WTC11 (cell line): Measurements from ENCODE around the gene ADAP1. TPM values are rescaled to one million over a fixed set of nuclear protein-coding genes. Genes with fewer than 3 reads are reported as not detected.
A peak's percentile ranks its signal among the peaks of the same experiment; 100 is the strongest.

ENCODE experiments used
- AFF4 ChIP-seq: sonication (generic); formaldehyde crosslinking; IDR thresholded peaks from 2 replicates; pipeline ENCODE4 v1.8.1; 2023; ENCODE audit warnings: mild to moderate bottlenecking, missing genetic modification reagents, borderline replicate concordance
- ATF2 ChIP-seq: sonication (generic); formaldehyde crosslinking; IDR thresholded peaks from 2 replicates; pipeline ENCODE4 v1.8.1; 2022; ENCODE audit warnings: low read depth, missing genetic modification reagents, borderline replicate concordance
- CDX4 ChIP-seq: fragments of 250-450 bp; sonication (Bioruptor Pico); IDR thresholded peaks from 2 replicates; pipeline ENCODE4 v1.9.0; 2021; ENCODE audit warnings: moderate library complexity, mild to moderate bottlenecking, inconsistent platforms, borderline replicate concordance
- CREB1 ChIP-seq: sonication (generic); formaldehyde crosslinking; IDR thresholded peaks from 2 replicates; pipeline ENCODE4 v1.8.0; 2023; ENCODE audit warnings: mild to moderate bottlenecking, missing genetic modification reagents
- ELF4 ChIP-seq: sonication (generic); formaldehyde crosslinking; IDR thresholded peaks from 2 replicates; pipeline ENCODE4 v1.8.1; 2022; ENCODE audit warnings: low read depth, mild to moderate bottlenecking, moderate library complexity, missing genetic modification reagents
- ETV6 ChIP-seq: sonication (generic); formaldehyde crosslinking; IDR thresholded peaks from 2 replicates; pipeline ENCODE4 v1.8.1; 2022; ENCODE audit warnings: mild to moderate bottlenecking, missing genetic modification reagents
- FOXK1 ChIP-seq: sonication (generic); formaldehyde crosslinking; IDR thresholded peaks from 2 replicates; pipeline ENCODE4 v1.8.0; 2022; ENCODE audit warnings: mild to moderate bottlenecking, moderate library complexity, missing genetic modification reagents
- GTF2I ChIP-seq: fragments of 250-450 bp; sonication (Bioruptor Pico); conservative IDR thresholded peaks from 2 replicates; pipeline ENCODE4 v1.4.0; 2021; ENCODE audit warnings: mild to moderate bottlenecking
- HMGA2 ChIP-seq: fragments of 250-450 bp; sonication (Bioruptor Pico); IDR thresholded peaks from 2 replicates; pipeline ENCODE4 v1.4.0; 2021; ENCODE audit warnings: mild to moderate bottlenecking, moderate library complexity
- JUN ChIP-seq: sonication (generic); formaldehyde crosslinking; IDR thresholded peaks from 2 replicates; pipeline ENCODE4 v1.8.0; 2023; ENCODE audit warnings: mild to moderate bottlenecking, missing genetic modification reagents
- MAX ChIP-seq: sonication (generic); formaldehyde crosslinking; IDR thresholded peaks from 2 replicates; pipeline ENCODE4 v1.8.0; 2022; ENCODE audit warnings: mild to moderate bottlenecking, missing genetic modification reagents
- NR3C1 ChIP-seq: sonication (generic); formaldehyde crosslinking; conservative IDR thresholded peaks from 2 replicates; pipeline ENCODE4 v1.8.1; 2023; ENCODE audit warnings: low read depth, mild to moderate bottlenecking, missing genetic modification reagents
- PRRX2 ChIP-seq: fragments of 250-450 bp; sonication (Bioruptor Pico); IDR thresholded peaks from 2 replicates; pipeline ENCODE4 v1.8.0; 2021; ENCODE audit warnings: mild to moderate bottlenecking
- RORB ChIP-seq: fragments of 250-450 bp; sonication (Bioruptor Pico); IDR thresholded peaks from 2 replicates; pipeline ENCODE4 v1.9.0; 2021; ENCODE audit warnings: mild to moderate bottlenecking
- SMAD4 ChIP-seq: sonication (generic); formaldehyde crosslinking; IDR thresholded peaks from 2 replicates; pipeline ENCODE4 v1.8.0; 2022; ENCODE audit warnings: mild to moderate bottlenecking, missing genetic modification reagents
- TCF7 ChIP-seq: sonication (generic); formaldehyde crosslinking; IDR thresholded peaks from 2 replicates; pipeline ENCODE4 v1.8.0; 2022; ENCODE audit warnings: mild to moderate bottlenecking, low read depth, missing genetic modification reagents, moderate library complexity
- TP53 ChIP-seq: sonication (generic); formaldehyde crosslinking; IDR thresholded peaks from 2 replicates; pipeline ENCODE4 v1.8.1; 2023; ENCODE audit warnings: mild to moderate bottlenecking, missing genetic modification reagents
- ZNF263 ChIP-seq: sonication (generic); formaldehyde crosslinking; IDR thresholded peaks from 2 replicates; pipeline ENCODE4 v1.8.1; 2022; ENCODE audit warnings: low read depth, mild to moderate bottlenecking, moderate library complexity, missing genetic modification reagents
- ZNF423 ChIP-seq: fragments of 250-450 bp; sonication (Bioruptor Pico); IDR thresholded peaks from 2 replicates; pipeline ENCODE4 v2.1.2; 2022; ENCODE audit warnings: mild to moderate bottlenecking, moderate library complexity
- ZNF512 ChIP-seq: sonication (generic); formaldehyde crosslinking; IDR thresholded peaks from 2 replicates; pipeline ENCODE4 v1.8.1; 2022; ENCODE audit warnings: missing genetic modification reagents, borderline replicate concordance
- ZNF532 ChIP-seq: fragments of 250-450 bp; sonication (Bioruptor Pico); IDR thresholded peaks from 2 replicates; pipeline ENCODE4 v1.9.0; 2021; ENCODE audit warnings: mild to moderate bottlenecking, borderline replicate concordance
- ZSCAN18 ChIP-seq: fragments of 250-450 bp; sonication (Bioruptor Pico); IDR thresholded peaks from 2 replicates; pipeline ENCODE4 v2.1.2; 2022; ENCODE audit warnings: mild to moderate bottlenecking, moderate library complexity
- total RNA-seq: library from RNA; stranded (reverse); gene quantifications from 3 replicates; pipeline ENCODE4 v1.2.3, GENCODE V29; 2021

ADAP1 gene
- total RNA-seq, 1 experiment from 2014 or later, result 4.3 TPM

- TF ChIP-seq ATF2 (no peak), FOXK1 (no peak), CDX4 (CRISPR knock-in tag) (no peak), MAX (CRISPR knock-in tag) (peak; percentile 75; the same call in 1 of the 2 replicates), HMGA2 (CRISPR knock-in tag) (no peak), JUN (CRISPR knock-in tag) (no peak), SMAD4 (CRISPR knock-in tag) (no peak), PRRX2 (CRISPR knock-in tag) (no peak), ETV6 (CRISPR knock-in tag) (no peak), ELF4 (CRISPR knock-in tag) (no peak), ZNF512 (CRISPR knock-in tag) (no peak), ZNF532 (CRISPR knock-in tag) (no peak), RORB (CRISPR knock-in tag) (no peak), GTF2I (CRISPR knock-in tag) (peak; percentile 65; the same call in 1 of the 2 replicates), ZNF263 (CRISPR knock-in tag) (no peak), ZNF423 (CRISPR knock-in tag) (peak; percentile 47; the same call in 1 of the 2 replicates), TP53 (CRISPR knock-in tag) (no peak; the same call in 1 of the 2 replicates), CREB1 (no peak), AFF4 (0 out of 2 replicates have a peak, but pooled peaks have one; percentile 38), NR3C1 (no peak), ZSCAN18 (no peak), TCF7 (no peak)
Observed at GRCh38 chr7:992709-993607, 38.5 kb upstream of the ADAP1 start (continued).
